Right forelimb (tissue), 1 donor: ENCODE results near the gene CAPN12.
"Not testable (repeated sequence)": the region's sequence is repeated elsewhere in the genome, so short reads cannot be mapped to it uniquely, and the experiment has no call there.

Experiments used
- DNase-seq: peaks from one replicate; pipeline ENCODE4 v3.0.0-alpha.2; 2018

Gene CAPN12, protein sequence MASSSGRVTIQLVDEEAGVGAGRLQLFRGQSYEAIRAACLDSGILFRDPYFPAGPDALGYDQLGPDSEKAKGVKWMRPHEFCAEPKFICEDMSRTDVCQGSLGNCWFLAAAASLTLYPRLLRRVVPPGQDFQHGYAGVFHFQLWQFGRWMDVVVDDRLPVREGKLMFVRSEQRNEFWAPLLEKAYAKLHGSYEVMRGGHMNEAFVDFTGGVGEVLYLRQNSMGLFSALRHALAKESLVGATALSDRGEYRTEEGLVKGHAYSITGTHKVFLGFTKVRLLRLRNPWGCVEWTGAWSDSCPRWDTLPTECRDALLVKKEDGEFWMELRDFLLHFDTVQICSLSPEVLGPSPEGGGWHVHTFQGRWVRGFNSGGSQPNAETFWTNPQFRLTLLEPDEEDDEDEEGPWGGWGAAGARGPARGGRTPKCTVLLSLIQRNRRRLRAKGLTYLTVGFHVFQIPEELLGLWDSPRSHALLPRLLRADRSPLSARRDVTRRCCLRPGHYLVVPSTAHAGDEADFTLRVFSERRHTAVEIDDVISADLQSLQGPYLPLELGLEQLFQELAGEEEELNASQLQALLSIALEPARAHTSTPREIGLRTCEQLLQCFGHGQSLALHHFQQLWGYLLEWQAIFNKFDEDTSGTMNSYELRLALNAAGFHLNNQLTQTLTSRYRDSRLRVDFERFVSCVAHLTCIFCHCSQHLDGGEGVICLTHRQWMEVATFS

DNA sequence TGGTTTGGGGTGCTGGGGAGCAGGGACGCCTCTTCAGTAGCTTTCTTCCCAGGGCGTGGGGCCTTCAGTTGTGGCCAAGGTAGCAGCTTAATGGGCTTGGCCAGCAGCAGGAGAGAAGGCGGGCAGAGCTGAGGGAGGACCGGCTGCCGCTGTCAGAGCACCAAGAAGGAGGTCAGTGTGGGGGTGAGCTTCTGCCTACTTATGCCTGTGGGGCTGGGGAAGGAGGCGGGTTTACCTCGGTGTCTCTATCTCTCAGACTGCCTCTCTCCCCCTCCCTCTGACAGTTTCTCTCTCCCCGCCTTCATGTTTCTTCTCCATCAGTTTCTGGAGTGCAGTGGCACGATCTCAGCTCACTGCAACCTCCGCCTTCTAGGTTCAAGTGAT is at the start of gene CAPN12:
TSS of gene CAPN12 (minus strand) at position 177 of the 384 bp plus-strand sequence. CDS start 309 bp downstream, outside the sequence.
- DNase-seq: no peak

DNA sequence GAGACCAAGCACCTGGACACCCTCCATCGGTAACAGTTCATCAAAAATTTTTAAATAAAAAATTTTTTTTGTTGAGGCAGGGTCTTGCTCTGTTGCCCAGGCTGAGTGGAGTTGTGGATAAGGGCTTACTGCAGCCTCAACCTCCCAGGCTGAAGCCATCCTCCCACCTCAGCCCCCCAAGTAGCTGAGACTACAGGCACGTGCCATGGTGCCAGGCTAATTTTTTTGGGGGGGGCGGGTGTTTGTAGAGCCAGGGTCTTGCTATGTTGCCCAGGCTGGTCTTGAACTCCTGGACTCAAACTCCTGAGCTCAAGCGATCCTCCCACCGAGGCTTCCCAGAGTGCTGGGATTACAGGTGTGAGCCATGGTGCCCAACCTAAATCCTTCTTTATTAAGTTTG is 49.4 kb upstream of the CAPN12 start:
- no peak for DNase-seq

DNA sequence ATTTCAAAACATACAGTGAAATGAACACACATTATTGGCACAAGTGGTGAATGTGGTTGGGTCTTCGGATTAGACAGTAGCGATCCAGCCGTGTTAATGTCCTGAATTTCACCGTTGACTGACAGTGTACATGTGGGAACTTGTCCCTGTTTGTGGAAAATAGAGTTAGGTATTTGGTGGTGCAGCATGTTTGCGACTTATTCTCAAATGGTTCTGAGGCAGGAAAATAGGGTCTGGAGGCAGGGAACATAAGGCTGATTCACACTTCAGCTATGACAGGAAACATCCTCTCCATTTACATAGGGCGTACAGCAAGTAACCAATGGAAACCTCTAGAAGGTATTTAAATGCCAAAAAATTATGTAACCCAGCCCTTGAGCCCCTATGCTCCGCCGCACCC is 48.9 kb upstream of the CAPN12 start:
- DNase-seq: no peak

DNA sequence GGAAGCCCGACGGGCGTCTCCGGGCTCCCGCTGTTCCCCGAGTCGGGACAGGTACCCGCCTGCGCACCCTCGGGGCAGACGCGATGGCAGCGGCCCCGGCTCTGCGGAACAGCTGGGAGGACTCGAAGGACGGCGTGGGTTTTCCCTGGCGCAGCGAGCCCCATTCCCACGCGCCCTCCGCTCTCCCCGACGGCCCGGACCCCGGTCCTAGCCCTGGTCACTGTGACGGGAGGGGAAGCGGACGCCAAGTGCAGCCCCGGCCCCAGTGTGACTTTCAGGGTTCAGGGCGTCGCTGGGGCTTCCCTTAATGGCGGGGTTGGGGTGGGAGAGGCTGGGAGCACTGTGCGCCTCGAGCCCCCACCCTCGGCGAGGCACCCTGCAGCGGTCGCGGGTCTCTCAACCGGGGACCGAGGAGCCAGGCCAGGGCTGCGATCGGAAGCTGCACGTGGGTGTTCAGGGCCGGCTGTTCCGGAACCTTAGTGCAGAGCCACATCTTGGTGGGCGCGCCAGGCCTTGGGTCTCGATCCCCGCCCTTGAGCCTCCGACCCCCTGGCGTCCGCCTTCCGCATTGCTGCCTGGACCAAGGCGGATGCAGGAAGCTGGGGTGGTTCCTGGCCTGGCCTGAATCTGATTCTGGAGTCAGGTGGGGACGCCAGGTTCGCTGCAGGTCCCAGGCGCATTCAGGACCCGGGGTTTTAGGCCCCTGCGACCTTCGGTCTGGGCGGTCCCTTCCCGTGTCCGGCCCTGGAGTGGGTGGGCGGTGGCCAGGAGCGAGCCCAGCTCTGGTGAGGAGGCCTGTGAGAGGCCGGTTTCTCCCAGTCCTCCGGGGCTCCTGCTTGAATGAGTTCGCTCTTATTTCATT is 48.2 kb upstream of the CAPN12 start:
- peak; percentile 63 for DNase-seq

DNA sequence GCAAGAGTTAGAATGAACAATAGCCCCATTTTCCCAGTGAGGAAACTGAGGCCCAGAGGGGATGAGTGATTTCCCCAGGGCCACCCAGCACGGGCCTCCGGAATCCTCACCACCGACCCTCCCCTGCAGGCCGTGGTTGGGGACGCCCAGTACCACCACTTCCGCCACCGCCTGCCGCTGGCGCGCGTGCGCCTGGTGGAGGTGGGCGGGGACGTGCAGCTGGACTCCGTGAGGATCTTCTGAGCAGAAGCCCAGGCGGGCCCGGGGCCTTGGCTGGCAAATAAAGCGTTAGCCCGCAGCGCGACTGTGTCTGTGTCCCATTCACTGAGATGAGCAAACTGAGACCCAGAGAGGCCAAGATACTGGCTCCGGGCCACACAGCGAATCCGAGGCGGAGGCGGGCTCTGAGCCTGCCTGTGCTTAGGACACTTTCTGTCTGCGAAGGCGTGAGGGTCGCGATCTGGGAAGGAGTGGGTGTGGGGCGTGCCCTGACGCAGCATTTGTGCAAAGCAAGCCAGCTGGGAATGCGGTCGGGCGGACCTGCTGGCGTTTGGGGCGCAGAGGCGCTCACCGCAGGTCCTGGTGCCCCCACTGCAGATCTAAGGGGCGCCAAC is 47.3 kb upstream of the CAPN12 start:
- not testable (repeated sequence) for DNase-seq

DNA sequence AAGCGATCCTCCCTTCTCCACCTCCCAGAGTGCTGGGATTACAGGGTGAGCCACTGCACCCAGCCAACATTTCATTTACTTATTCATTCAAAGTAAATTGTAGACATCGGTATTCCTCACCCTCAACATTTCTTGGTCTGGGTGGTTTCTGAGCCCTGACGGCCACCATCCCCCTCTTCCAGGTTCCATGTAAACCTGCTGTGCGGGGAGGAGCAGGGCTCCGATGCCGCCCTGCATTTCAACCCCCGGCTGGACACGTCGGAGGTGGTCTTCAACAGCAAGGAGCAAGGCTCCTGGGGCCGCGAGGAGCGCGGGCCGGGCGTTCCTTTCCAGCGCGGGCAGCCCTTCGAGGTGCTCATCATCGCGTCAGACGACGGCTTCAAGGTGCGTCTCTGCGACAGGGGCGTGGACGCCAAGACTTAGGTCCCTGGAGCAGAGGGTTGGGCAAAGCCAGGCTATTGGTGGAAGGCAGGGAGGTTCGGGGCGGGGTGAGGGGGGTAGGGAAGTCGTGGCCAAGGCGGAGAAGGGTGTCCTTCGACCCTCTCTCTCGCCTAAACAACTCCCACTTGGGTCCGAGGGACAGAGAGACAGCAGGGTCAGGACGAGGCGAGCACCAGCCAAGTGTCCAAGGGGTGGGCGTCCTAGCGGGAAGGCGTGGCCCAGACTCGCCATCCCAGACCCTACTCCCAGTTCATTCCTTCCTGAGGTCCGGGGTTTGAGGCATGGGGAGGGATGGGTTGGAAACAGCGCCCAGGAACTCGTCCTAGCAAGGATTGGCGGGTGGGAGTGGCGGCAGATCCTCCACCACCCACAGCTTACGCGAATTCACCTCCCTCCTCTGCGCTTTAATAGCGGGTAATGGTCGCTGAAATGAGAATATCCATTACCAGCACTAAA is 46.5 kb upstream of the CAPN12 start:
- not testable (repeated sequence) for DNase-seq

DNA sequence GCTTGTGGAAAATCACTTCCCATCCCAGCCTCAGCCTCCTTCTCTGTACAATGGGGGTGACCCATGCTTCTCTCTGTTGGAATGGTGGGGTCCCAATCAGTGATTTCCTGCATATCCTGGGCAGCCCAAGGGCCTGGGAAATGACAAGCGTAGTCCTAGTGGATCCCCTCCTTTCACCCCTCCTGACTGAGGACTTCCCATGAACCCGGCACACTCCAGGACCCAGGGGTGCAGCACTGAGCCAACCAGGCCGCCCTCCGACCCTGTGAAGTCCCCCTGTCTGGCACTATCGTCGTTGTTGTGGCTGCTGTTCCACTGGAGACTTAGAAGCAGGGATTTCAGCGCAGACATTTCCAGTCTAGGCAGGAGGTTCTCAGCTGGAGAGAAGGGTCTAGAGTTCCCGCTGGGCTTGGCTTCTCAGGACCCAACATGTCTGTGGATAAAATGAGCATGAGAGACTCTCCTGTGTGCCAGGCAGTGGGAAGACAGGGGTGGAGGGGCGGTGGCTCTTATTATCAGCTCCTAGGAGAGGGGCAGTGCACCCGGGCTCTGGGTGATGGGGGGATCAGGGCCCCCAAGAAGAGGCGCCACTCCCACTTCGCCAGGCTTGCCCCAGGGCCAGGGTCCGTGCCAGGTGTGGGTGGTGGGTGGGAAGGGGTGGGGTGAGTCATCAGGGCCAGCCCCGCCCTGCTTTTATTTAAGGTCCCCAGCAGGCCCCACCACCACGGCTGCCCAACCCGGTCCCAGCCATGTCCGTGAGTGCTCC is 44.4 kb upstream of the CAPN12 start, which contains the start of gene LGALS7B:
TSS of gene LGALS7B (plus strand) at position 723 of the 766 bp plus-strand sequence. CDS start at position 750, 27 bp downstream.
- DNase-seq: no peak

DNA sequence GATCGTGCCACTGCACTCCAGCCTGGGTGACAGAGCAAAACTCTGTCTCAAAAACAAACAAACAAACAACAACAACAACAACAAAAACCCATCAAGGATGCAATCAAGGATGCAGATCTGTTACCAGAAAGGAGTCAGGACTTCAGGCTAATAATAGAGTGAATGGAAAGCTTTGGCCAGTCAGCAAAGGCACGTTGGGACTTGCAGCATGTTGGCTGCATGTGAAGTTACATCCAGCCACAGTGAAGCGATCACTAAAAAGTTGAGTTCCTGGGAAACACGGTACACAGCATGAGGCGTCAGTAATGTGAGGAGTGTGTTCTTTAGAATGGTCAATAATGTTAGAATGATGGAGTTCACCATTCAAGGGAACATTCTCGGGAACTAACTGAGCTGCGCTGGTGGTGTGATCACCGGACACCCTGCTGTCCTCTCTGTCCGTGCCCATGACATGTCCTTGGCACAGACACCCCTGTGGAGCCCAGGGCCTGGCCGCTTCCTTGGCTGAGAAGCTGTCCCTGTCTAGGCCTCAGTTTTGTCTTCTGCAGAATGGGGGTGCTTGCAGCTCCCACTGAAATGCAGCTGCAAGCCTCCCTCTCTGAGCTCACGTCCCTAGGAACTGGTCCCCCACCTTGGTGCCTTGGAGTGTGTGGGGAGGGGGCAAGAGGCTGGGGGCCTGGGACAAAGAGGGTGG is 42.4 kb upstream of the CAPN12 start:
- no peak for DNase-seq

DNA sequence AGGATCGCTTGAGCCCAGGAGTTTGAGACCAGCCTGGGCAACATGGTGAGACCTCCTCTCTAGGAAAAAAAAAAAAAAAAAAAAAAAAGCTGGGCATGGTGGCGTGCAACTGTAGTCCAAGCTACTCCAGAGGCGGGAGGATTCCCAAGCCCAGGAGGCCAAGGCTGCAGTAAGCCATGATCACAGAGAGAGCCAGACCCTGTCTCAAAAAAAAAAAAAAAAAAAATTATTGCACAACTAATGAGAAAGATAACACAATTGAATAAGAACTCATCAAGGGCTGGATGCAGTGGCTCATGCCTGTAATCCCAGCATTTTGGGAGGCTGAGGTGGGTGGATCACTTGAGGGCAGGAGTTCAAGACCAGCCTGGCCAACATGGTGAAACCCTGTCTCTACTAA is 41.8 kb upstream of the CAPN12 start:
- DNase-seq: not testable (repeated sequence)

DNA sequence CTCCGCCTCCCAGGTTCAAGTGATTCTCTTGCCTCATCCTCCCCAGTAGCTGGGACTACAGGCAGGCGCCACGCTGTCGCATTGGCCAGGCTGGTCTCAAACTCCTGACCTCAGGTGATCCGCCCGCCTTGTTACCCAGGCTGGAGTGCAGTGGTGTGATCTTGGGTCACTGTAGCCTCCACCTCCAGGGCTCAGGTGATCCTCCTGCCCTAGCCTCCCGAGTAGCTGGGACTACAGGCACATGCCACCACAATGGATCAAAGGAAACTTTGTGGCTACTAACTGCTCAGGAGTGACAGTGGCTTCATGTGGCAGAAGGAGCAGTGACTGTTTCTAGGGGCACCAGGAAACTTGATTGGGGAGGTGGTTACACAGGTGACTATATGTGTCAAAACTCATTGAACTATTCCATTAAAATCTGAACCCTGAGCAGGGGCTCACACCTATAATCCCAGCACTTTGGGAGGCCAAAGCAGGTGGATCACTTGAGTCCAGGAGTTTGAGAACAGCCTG is 41.0 kb upstream of the CAPN12 start:
- DNase-seq: no peak

DNA sequence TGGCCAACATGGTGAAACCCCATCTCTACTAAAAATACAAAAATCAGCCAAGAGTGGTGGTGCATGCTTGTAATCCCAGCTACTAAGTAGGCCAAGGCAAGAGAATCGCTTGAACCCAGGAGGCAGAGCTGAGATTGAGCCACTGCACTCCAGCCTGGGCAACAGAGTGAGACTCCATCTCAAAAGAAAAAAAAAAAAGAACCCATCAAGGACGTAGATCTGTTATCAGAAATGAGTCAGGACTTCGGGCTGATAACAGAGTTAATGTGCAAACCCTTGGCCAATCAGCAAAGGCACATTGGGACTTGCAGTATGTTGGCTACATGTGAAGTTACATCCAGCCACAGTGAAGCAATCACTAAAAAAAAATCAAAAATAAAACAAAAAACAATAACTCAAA is 40.0 kb upstream of the CAPN12 start:
- no peak for DNase-seq

DNA sequence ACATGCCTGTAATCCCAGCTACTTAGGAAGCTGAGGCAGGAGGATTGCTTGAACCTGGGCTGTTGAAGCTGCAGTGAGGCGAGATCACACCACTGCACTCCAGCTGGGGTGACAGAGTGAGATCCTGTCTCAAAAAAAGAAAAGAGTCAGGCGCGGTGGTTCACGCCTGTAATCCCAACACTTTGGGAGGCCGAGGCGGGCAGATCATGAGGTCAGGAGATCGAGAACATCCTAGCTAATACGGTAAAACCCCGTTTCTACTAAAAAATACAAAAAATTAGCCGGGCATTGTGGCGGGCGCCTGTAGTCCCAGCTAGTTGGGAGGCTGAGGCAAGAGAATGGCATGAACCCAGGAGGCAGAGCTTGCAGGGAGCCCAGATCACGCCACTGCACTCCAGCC is 37.9 kb upstream of the CAPN12 start:
- not testable (repeated sequence) for DNase-seq

DNA sequence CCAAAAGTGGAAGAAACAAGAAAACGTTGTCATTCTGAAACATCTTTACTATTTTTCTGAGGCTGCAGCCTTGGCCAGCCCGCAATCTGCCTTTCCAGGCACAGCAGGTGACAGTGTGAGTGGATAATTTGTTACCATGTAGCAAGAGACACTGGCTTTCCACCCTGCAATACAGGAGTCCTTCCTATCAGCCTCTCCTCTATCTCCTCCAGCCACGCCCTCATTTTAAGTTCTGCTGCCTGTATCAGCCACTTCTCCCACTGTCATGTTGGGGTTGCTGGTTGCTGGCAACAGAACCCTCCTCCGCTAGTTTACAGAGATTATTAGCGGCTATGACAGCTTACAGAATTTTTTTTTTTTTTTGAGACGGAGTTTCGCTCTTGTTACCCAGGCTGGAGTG is 36.8 kb upstream of the CAPN12 start:
- DNase-seq: no peak

DNA sequence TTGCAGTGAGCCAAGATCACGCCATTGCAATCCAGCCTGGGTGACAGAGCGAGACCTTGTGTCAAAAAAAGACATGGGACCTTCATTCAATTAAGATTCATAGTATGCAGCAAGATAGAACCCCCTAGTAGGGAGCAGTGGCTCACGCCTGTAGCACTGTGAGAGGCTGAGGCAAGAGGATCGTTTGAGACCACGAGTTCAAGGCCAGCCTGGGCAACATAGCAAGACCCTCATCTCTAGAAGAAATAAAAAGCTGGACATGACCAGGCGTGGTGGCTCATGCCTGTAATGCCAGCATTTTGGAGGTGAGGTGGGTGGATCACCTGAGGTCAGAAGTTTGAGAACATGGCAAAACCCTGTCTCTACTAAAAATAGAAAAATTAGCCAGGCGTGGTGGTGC is 36.2 kb upstream of the CAPN12 start:
- no peak for DNase-seq

DNA sequence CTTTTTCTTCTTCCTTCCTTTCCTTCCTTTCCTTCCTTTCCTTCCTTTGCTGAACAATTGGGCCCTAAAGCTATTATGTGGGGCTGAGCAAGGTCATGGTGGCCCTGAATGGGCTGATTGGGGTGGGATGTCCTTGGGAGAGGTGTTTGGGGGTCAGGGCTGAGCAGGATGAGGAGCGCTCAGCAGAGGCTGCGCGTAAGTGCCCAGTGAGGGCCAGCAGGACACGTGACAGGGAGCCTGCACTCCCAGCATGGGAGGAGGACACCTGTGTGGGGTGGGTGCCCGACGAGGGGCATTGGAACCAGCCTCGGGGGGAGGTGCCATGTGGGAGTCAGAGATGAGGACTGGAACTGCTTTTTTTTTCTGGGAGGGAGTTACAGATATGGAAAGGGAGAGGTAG is 34.5 kb upstream of the CAPN12 start:
- DNase-seq: no peak

DNA sequence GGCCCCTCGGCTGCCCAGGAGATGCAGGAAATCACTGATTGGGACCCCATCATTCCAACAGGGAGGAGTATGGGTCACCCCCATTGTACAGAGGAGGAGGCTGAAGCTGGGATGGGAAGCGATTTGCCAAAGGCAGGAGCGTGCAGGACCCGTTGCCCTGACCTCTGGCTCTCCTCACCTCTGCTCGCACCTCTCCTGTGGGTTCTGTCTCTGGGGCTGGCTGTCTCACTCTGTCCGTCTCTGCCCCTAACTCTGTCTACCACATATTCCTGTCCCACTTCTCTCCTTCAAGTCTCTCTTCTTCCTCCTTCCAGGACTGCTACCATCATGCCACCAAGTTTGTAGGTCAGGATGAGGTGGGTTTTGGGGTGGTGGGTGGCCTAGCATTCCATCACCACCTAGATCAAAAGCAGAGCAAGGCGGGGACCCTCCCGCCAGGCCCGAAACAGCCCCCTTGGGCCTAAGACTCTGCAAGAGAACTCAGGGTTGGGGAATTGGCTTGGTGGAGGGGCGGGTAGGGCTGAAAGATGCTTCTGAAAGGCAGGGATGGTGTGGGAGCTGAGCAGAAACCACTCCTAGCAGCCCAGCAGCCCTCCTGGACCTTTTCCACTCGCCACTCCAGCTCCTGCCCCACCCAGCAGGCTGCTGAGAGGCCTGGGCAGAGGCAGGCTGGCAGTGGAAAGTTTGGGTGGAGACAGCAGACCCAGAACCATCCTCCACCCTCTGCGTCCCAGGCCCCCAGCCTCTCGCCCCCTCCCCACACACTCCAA is 30.1 kb upstream of the CAPN12 start:
- no peak for DNase-seq

DNA sequence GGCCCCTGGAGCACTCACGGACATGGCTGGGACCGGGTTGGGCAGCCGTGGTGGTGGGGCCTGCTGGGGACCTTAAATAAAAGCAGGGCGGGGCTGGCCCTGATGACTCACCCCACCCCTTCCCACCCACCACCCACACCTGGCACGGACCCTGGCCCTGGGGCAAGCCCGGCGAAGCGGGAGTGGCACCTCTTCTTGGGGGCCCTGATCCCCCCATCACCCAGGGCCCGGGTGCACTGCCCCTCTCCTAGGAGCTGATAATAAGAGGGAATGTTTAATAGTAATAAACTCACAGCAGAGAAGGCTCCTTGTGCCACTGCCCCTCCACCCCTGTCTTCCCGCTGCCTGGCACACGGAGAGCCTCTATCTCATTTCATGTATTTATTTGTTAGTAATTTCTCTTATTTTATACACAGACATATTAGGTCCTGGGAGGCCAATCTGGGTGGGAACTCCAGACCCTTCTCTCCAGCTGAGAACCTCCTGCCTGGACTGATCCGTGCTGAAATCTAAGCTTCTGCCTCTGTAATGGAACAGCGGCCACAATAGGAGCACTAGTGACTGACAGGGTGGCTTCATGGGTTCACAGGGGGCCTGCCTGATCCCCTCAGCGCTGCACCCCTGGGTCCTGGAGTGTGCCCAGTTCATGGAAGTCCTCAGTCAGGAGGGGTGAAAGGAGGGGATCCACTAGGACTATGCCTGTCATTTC is 29.3 kb upstream of the CAPN12 start, which contains the start of gene LGALS7:
TSS of gene LGALS7 (minus strand) at position 49 of the 709 bp plus-strand sequence. CDS start at position 24, 25 bp downstream.
- DNase-seq: no peak

DNA sequence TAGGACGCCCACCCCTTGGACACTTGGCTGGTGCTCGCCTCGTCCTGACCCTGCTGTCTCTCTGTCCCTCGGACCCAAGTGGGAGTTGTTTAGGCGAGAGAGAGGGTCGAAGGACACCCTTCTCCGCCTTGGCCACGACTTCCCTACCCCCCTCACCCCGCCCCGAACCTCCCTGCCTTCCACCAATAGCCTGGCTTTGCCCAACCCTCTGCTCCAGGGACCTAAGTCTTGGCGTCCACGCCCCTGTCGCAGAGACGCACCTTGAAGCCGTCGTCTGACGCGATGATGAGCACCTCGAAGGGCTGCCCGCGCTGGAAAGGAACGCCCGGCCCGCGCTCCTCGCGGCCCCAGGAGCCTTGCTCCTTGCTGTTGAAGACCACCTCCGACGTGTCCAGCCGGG is 27.3 kb upstream of the CAPN12 start:
- DNase-seq: not testable (repeated sequence)
